ENCODE data around the gene CISD3. TPM values are rescaled to one million over a fixed set of nuclear protein-coding genes. Genes with fewer than 3 reads are reported as not detected.

The CISD3 gene
- total and polyA plus RNA-seq, 4 donors: 4.5 to 152 (median 37.3) TPM

DNA sequence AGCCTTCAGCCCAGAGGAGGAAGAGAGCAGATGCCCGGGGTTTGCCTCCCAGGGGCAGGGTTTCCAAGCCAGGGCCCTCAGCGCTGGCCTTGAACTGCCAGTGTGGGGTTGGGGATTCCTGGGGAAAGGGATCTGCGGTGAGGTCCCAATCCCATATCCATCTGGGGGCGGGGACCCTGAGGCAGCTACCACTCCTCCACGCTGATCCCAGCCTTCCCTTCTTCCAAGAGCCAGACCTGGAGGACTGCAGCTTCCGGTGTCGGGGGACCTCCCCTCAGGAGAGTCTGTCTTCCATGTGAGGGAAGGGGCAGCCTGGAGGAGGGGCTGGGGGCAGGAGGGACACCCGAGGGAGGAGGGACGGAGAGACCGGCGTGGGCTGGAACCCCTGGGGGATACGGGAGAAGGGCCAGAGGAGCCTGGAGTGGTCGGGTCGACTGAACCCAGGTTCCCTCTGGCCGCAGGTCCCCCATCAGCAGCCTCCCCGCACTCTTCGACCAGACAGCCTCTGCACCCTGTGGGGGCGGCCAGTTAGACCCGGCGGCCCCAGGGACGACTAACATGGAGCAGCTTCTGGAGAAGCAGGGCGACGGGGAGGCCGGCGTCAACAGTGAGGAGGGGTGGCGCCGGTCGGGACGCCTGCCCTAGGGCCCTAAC lies 10.7 kb upstream of the CISD3 start (continued):
- TF ChIP-seq, protein P1, sequence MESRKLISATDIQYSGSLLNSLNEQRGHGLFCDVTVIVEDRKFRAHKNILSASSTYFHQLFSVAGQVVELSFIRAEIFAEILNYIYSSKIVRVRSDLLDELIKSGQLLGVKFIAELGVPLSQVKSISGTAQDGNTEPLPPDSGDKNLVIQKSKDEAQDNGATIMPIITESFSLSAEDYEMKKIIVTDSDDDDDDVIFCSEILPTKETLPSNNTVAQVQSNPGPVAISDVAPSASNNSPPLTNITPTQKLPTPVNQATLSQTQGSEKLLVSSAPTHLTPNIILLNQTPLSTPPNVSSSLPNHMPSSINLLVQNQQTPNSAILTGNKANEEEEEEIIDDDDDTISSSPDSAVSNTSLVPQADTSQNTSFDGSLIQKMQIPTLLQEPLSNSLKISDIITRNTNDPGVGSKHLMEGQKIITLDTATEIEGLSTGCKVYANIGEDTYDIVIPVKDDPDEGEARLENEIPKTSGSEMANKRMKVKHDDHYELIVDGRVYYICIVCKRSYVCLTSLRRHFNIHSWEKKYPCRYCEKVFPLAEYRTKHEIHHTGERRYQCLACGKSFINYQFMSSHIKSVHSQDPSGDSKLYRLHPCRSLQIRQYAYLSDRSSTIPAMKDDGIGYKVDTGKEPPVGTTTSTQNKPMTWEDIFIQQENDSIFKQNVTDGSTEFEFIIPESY (IDR thresholded peaks at IDR 0.05): no peak

DNA sequence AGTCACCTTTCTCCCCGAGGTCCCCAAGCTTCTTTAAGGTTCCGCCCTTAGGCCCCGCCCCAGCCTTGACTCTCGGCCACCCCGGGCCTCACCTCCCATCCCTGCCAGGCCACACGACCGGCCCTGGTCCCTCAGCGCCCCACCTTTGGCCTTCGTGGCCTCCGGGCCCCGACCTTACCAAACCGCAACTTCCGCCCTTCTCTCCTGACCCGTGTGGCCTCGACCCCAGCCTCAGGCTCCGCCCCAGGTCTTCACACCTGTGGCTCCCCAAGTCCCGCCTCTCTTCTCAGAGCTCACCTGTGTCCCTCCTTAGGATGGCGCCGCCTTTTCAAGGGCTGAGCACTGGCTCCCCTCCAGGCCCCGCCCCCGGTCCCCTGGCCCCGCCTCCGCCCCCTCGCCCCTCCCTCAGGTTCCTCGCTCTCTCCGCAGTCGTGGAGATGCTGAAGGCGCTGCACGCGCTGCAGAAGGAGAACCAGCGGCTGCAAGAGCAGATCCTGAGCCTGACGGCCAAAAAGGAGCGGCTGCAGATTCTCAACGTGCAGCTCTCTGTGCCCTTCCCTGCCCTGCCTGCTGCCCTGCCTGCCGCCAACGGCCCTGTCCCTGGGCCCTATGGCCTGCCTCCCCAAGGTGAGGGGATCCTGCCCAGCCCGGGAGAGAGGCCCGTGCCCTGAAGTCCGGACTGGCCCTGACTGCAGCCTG lies 10.0 kb upstream of the CISD3 start:
- H3K4me3 ChIP-seq (ENCODE audit: low read depth in 1 of 3, low read length in 3 of 3): no peak overlapping the region
- no peak overlapping the region for H3K9ac ChIP-seq (ENCODE audit: low read depth in 1 of 2, low read length in 2 of 2)
- H3K27me3 ChIP-seq (ENCODE audit: control insufficient read depth in 4 of 4, insufficient read depth in 4 of 4, low read length in 3 of 4): no peaks in the 10 kb centered on the region
- DNase-seq (ENCODE audit: low spot score): no peak
- no peaks in the 10 kb centered on the region for H3K9me3 ChIP-seq (ENCODE audit: control insufficient read depth in 4 of 4, low read length in 3 of 4)
- peaks cover 8 to 31% (median 10%) of the 10 kb centered on the region in 4 donors for H3K36me3 ChIP-seq (ENCODE audit: control insufficient read depth in 4 of 4, insufficient read depth in 3 of 4, low read depth in 1 of 4, low read length in 3 of 4)
- H3K4me1 ChIP-seq (ENCODE audit: control insufficient read depth in 4 of 4, insufficient read depth in 4 of 4, low read length in 3 of 4): peaks cover 0 to 4% (median 0%) of the 10 kb centered on the region in 4 donors
- 83% methylated on average over 39 of the region's 39 CpGs for WGBS
- H3K27ac ChIP-seq (ENCODE audit: low read depth in 1 of 2, low read length in 2 of 2): no peak overlapping the region
- no peak for TF ChIP-seq RXRA (IDR thresholded peaks at IDR 0.05)
- TF ChIP-seq TAF1 (conservative IDR thresholded peaks at IDR 0.05): no peak
- no peak for TF ChIP-seq GABPA (IDR thresholded peaks at IDR 0.05 in 1 of 2, conservative IDR thresholded peaks at IDR 0.05 in 1 of 2)
- TF ChIP-seq YY1 (IDR thresholded peaks at IDR 0.05): no peak
- TF ChIP-seq, protein P2, sequence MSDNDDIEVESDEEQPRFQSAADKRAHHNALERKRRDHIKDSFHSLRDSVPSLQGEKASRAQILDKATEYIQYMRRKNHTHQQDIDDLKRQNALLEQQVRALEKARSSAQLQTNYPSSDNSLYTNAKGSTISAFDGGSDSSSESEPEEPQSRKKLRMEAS (IDR thresholded peaks at IDR 0.05): no peak
- TF ChIP-seq, protein P3, sequence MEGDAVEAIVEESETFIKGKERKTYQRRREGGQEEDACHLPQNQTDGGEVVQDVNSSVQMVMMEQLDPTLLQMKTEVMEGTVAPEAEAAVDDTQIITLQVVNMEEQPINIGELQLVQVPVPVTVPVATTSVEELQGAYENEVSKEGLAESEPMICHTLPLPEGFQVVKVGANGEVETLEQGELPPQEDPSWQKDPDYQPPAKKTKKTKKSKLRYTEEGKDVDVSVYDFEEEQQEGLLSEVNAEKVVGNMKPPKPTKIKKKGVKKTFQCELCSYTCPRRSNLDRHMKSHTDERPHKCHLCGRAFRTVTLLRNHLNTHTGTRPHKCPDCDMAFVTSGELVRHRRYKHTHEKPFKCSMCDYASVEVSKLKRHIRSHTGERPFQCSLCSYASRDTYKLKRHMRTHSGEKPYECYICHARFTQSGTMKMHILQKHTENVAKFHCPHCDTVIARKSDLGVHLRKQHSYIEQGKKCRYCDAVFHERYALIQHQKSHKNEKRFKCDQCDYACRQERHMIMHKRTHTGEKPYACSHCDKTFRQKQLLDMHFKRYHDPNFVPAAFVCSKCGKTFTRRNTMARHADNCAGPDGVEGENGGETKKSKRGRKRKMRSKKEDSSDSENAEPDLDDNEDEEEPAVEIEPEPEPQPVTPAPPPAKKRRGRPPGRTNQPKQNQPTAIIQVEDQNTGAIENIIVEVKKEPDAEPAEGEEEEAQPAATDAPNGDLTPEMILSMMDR (IDR thresholded peaks at IDR 0.05; ENCODE audit: low read depth, low read length, missing input control): no peak
- TF ChIP-seq RAD21 (IDR thresholded peaks at IDR 0.05): no peak
- TF ChIP-seq, protein P1 (IDR thresholded peaks at IDR 0.05): no peak

DNA sequence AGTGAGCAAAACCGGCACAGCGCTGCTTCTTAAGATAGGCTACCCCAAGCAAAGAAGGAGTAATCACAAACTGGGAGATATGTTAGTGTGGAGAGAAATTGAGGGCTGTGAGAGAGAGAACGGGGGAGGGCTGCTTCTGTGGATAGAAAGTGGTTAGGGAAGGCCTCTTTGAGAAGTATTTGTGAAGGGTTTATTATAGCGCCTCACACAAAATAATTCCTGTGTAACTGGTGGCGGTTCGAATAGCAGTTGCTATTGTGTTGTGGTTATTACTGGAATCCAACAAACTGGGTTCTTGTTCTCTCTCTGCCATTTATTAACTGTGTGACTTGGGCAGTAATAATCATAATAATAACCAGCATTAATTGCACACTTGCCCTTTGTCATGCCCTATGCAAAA lies 9.2 kb upstream of the CISD3 start:
- Histone ChIP-seq H3K9me3 (ENCODE audit: control insufficient read depth in 4 of 4, low read length in 3 of 4) (no peaks in the 10 kb centered on the region), H3K9ac (ENCODE audit: low read depth in 1 of 2, low read length in 2 of 2) (no peak overlapping the region), H3K36me3 (ENCODE audit: control insufficient read depth in 4 of 4, insufficient read depth in 3 of 4, low read depth in 1 of 4, low read length in 3 of 4) (peaks cover 3 to 23% (median 7%) of the 10 kb centered on the region in 4 donors), H3K27ac (ENCODE audit: low read depth in 1 of 2, low read length in 2 of 2) (no peak overlapping the region), H3K4me1 (ENCODE audit: control insufficient read depth in 4 of 4, insufficient read depth in 4 of 4, low read length in 3 of 4) (peaks cover 0 to 4% (median 0%) of the 10 kb centered on the region in 4 donors), H3K27me3 (ENCODE audit: control insufficient read depth in 4 of 4, insufficient read depth in 4 of 4, low read length in 3 of 4) (no peaks in the 10 kb centered on the region), H3K4me3 (ENCODE audit: low read depth in 1 of 3, low read length in 3 of 3) (no peak overlapping the region)
- no peak for DNase-seq (ENCODE audit: low spot score)
- 96% methylated on average over 6 of the region's 6 CpGs for WGBS
- TF ChIP-seq GABPA (IDR thresholded peaks at IDR 0.05 in 1 of 2, conservative IDR thresholded peaks at IDR 0.05 in 1 of 2): no peak

All from liver (tissue), 9 donors.